H1 (cell line): Measurements from ENCODE around the gene IFNL1. TPM values are rescaled to one million over a fixed set of nuclear protein-coding genes. Genes with fewer than 3 reads are reported as not detected.

ENCODE experiments used
- CBX8 ChIP-seq: fragments of 300-800, 300-1000 bp; sonication (generic); IDR thresholded peaks from 2 replicates; pipeline ENCODE4 v1.7.1; 2016; ENCODE audit warnings: low read depth, low read length, borderline replicate concordance
- KDM4A ChIP-seq: IDR thresholded peaks from one replicate; pipeline ENCODE4 v1.7.1; 2012; ENCODE audit warnings: low read depth, mild to moderate bottlenecking, moderate library complexity, low read length, inconsistent platforms; ENCODE audit not compliant: severe bottlenecking
- RXRA ChIP-seq: IDR thresholded peaks from 2 replicates; pipeline ENCODE4 v1.6.1; 2011; ENCODE audit warnings: low read depth, mild to moderate bottlenecking, low read length, moderate library complexity; ENCODE audit not compliant: insufficient read depth
- SAP30 ChIP-seq: fragments of 300-600 bp; sonication (generic); IDR thresholded peaks from 2 replicates; pipeline ENCODE4 v1.7.1; 2012; ENCODE audit warnings: low read length, moderate library complexity, mild to moderate bottlenecking, inconsistent platforms; ENCODE audit not compliant: insufficient read depth, insufficient replicate concordance
- YY1 ChIP-seq: IDR thresholded peaks from 2 replicates; pipeline ENCODE4 v1.6.1; 2011; ENCODE audit warnings: low read depth, mild to moderate bottlenecking, low read length
- polyA plus RNA-seq, 7 experiments: library from polyadenylated mRNA; depleted of rRNA in 3 of 7; stranded (reverse) in 5 of 7; unstranded in 2 of 7; fragments of >200 nt in 5 of 7; fragments of 200-250 nt in 2 of 7; gene quantifications; 1 replicate in 5 of 7; 2 replicates in 1 of 7; 4 replicates in 1 of 7; pipeline versions ENCODE4 v1.2.1 to v1.2.3, GENCODE V29; 2011 to 2013; ENCODE audit warnings: missing spikeins in 2 of 7, mixed read lengths in 2 of 7
- total RNA-seq: library from RNA; stranded (reverse); fragmentation: NEBNext Ultra II Directional; extraction: Animal tissue kit (Norgen Biotek cat#: 25700); gene quantifications from 2 replicates; pipeline ENCODE4 v1.2.1, GENCODE V29; 2021

IFNL1 gene
- total and polyA plus RNA-seq, 2 of the 8 experiments (the other 6 are each of a cell fraction or from before 2014, with no cell fraction given), result not detected

GRCh38 chr19:39296906-39297305, 699 bp downstream of the IFNL1 start (continued):
- no peak for TF ChIP-seq KDM4A
- no peak for TF ChIP-seq CBX8
- no peak for TF ChIP-seq SAP30
- no peak for TF ChIP-seq RXRA
- TF ChIP-seq YY1, result no peak
